GM19238 (cell line): ENCODE measurements around the gene SLC17A6.

Source experiments
- DNase-seq: peaks from one replicate; pipeline ENCODE4 v3.0.0; 2011; ENCODE audit warnings: low spot score; ENCODE audit not compliant: insufficient read length

The SLC17A6 gene

DNA sequence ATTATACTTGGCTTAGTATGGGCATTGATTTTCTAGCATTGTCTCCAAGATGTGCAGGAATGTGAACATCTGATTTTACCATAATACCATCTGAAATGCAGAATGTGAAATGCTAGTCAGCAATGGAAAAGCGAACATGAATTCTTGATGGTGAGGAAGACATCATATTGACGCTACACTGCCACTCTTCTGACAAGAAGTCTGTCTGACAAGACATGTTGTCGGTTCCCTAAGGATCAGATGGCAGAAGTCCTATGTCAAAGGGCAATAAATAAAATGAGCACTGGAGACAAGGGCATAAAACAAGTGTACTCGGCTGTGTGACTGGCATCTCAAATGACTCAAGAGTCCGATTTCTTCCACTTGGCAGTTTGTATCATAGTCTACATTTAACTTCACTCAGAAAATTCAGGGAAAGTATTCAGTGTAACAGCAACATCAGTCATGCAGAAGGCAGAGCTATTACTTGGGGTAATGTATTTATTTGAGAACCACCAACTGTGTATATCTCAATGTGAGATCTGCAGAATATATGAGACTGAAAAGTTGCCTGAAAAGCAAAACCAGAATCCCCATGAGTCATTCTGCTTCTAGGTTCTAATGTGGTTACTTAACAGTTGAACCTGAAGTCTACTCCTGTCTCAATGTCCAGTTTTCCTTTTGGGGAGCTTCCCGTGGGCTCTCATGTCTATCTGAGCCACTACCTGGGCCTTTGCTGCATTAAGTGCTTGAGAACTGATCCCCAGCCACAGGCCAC, 51.5 kb downstream of the SLC17A6 start:
- DNase-seq, result no peak

DNA sequence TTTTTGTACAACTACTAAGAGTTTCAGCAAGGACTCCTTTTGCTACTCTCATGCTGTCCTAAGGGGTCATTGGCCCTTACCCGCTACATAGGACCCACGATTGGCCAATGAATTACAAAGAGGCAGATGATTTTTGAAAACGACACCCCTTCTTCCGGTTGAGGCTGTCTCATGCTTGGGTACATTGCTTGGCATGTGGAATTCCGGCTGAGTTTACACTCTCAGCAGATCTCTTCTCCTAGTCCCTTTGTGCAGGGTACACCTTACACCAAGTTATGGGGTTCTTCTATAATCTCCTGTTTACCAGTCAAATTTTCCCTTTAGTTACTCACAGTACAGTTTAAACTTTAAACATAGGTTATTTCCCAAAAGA, 52.1 kb downstream of the SLC17A6 start:
- DNase-seq, result no peak

DNA sequence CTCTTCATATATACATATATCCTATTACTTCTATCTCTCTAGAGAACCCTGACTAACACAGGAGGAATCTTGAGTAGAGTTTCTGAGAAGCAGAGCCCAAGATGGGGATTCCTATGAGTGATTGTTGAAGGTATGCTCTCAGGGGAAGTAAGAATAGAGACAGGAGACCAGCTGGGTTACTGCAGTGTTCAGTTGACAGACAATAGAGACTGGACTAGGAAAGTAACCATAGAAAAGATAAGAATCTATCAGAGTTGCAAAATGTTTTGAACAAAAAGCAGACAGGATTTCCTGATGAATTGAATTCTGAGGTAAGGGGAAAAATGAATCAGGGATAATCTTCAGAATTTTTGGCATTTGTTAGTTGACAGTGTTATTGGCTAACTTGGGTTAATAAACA, 54.4 kb downstream of the SLC17A6 start:
- no peak for DNase-seq

DNA sequence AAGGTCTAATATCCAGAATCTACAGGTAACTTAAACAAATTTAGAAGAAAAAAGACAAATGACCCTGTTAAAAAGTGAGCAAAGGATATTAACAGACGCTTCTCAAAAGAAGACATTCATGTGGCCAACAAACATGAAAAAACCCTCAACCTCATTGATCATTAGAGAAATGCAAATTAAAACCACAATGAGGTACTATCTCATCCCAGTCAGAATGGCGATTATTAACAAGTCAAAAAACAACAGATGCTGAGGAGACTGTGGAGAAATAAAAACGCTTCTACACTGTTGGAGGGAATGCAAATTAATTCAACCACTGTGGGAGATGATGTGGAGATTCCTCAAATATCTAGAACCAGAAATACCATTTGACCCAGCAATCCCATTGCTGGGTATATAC, 67.2 kb downstream of the SLC17A6 start:
- DNase-seq, result no peak

DNA sequence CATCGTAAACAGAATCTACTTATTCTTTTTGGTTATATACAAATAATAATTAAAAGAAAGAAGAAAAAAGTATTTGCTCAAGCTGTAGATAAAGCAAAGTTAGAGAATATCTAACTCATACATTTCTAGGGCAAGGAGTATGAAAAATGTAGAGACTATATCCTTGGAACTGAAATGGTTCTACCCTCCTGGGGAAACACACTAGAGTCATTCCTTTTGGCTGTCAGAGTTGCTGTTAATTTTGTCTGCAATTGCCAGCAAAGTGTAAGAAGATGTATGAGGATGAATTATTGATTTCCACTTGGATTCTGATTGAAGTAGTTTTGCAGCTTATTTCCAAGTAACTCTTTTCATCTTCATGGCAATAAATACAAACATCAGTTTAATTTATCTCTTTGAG, 69.1 kb downstream of the SLC17A6 start:
- no peak for DNase-seq

DNA sequence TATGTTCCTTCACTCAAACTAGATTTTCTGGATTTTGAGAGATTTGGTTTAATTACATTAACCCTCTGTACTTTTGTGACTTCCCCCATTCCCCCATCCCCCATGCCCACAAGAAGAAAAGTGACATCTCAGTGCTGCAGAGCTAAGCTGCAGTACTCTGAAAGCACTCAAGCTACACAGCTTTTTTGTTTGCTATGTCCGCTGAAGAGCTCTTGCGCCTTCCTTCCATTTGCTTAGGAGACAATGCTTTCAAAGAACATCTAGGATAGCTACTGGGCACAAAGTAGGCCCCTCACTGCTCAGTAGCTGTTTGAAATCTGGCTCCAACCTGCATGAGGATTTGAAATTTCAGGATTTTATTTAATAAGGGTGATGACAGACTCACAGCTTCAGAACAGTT, 69.7 kb downstream of the SLC17A6 start:
- DNase-seq, result no peak

DNA sequence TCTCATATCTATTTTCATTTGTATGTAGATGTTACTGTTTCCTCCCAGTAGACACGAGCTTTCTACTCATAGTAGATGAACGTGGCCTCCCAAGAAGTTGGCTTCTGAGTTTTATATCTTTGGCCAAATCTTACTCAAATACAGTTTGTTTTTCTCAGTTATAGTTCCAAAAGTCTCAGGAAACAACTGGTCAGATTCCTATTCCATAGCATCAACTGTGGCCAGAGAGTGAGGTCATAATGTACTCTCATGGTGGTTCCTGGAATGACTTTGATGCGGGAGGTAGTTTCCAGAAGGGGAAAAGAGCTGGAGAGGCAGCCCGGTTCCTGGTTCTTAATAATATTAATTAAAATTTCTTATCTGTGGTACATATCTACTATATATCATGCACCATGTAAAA, 77.3 kb downstream of the SLC17A6 start:
- no peak for DNase-seq

DNA sequence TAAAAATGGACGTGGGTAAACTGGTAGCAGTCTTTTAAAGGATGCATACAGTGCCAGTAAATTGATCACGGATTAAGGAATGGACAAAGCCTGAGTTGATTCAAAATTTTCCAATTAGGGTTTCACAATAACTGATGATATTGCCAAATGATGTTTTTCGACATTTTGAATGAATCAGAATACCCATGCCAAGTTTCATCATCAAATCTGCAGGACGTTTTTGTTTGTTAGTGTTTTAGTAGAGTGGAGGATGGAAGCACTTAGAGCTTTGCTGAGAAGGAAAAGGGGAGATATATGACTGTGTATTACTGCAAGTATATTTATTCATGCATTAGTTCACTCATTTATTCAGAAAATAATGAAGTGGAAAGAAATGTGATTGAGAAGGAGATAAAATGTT, 78.3 kb downstream of the SLC17A6 start:
- no peak for DNase-seq

DNA sequence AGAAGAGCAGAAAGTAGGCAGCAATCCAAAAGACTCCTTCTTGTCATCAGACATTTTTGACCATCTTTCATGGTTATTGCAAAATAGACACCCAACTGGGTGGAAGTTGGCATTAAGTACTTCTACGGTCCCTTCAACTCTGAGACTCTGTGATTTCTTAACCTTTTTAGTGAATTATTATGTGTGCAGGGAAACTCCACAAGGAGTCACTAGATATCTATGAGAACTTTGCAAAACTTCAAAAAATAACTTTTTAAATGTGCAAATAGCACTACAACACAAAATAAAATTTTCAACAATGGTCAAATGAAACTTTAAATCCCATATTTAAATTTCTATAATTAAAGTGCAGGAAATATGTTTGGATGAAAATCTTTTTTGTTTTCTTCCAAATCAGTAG, 88.7 kb downstream of the SLC17A6 start:
- DNase-seq, result no peak
